PFSK-1 (cell line): ENCODE data around the gene KIF6.
A peak's percentile ranks its signal among the peaks of the same experiment; 100 is the strongest.

ENCODE experiments used
- FOXP2 ChIP-seq: optimal IDR thresholded peaks from 2 replicates; pipeline ENCODE3; 2011; ENCODE audit warnings: borderline replicate concordance, control low read depth, inconsistent platforms; ENCODE audit not compliant: insufficient read depth; ENCODE audit errors: extremely low read length, extremely low read depth
- POLR2AphosphoS5 ChIP-seq: IDR thresholded peaks from 2 replicates; pipeline ENCODE4 v1.6.1; 2012; ENCODE audit warnings: low read depth, mild to moderate bottlenecking, control low read depth, low read length, moderate library complexity
- REST ChIP-seq, 2 experiments: IDR thresholded peaks; 2 replicates each; pipeline versions ENCODE4 v1.6.1 to v1.8.0; 2011 to 2012; ENCODE audit warnings: low read depth in 2 of 2, low read length in 2 of 2, control low read depth in 1 of 2, inconsistent platforms in 1 of 2, mild to moderate bottlenecking in 1 of 2, moderate library complexity in 1 of 2; ENCODE audit not compliant: insufficient read depth in 1 of 2
- SIN3A ChIP-seq: IDR thresholded peaks from 2 replicates; pipeline ENCODE4 v1.6.1; 2012; ENCODE audit warnings: mild to moderate bottlenecking, low read length, moderate library complexity, borderline replicate concordance; ENCODE audit not compliant: insufficient read depth
- TAF1 ChIP-seq: IDR thresholded peaks from 2 replicates; pipeline ENCODE4 v1.6.1; 2012; ENCODE audit warnings: low read length, control low read depth, borderline replicate concordance; ENCODE audit not compliant: insufficient read depth

KIF6 gene

GRCh38 chr6:39312912-39313525 is 412.2 kb downstream of the KIF6 start:
- TF ChIP-seq SIN3A: no peak
- TF ChIP-seq REST (IDR thresholded peaks at IDR 0.05; ENCODE audit: insufficient read depth in 1 of 2, low read depth in 2 of 2, low read length in 2 of 2): no peak
- TF ChIP-seq TAF1: no peak
- TF ChIP-seq POLR2AphosphoS5: no peak
- no peak for TF ChIP-seq FOXP2

DNA sequence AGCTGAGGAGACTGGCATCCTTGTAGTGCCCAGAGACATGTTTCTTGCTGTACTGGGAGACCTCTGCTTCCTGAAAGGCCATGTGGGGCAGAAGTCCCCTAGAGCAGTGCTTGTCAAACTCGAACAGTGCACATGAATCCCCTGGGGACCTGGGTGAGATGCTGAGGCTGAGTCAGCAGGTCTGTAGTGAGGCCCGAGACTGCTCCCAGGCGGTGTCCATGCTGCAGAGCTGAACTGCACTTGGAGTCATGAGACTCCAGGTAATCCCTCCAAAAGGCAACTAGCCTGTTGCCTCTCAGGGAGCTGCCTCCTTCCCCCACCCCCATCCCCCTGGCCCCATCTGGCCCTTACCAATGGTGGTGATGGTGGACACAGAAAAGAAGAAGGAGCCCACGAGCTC is 414.7 kb downstream of the KIF6 start:
- TF ChIP-seq TAF1 (no peak), FOXP2 (no peak), REST (IDR thresholded peaks at IDR 0.05; ENCODE audit: insufficient read depth in 1 of 2, low read depth in 2 of 2, low read length in 2 of 2) (no peak), POLR2AphosphoS5 (no peak), SIN3A (no peak)

DNA sequence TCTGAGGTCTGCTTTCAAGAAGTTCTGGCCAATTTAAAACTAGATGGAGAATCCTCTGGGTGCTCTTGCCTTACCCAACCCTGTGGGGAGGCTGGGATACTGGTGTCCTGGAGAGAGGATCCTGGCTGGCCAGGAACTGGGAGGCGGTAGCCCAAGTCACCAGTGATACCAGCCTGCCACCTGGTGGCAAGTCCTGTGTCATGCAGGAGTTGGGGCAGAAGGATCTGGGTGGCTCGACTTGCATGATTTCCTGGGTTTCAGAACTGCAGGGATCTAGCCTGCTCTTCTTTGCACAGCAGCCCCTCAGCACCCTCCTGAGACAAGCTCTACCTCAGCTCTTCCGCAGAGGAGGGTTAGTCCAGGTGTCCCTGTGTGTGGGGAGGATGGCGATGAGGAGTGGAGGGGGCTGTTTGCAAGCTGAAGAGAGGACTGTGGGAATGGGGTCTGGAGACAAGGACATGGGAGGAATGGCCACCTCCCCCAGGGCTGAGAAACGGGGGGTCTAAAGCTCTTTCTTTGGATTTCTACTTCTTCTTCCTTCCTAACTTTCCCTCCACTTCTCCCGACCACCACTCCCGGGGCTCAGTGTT is 415.2 kb downstream of the KIF6 start:
- TF ChIP-seq FOXP2: no peak
- TF ChIP-seq POLR2AphosphoS5: no peak
- TF ChIP-seq TAF1: no peak
- TF ChIP-seq REST (IDR thresholded peaks at IDR 0.05; ENCODE audit: insufficient read depth in 1 of 2, low read depth in 2 of 2, low read length in 2 of 2): 0 out of 4 replicates have a peak, but pooled peaks of 1 of the 2 experiments have one; percentile 13

- TF ChIP-seq FOXP2 (no peak), REST (IDR thresholded peaks at IDR 0.05; ENCODE audit: insufficient read depth in 1 of 2, low read depth in 2 of 2, low read length in 2 of 2) (no peak), SIN3A (no peak), TAF1 (no peak), POLR2AphosphoS5 (no peak)
These were observed 417.7 kb downstream of the KIF6 start for GRCh38 chr6:39307462-39307861.

- TF ChIP-seq POLR2AphosphoS5 (no peak), FOXP2 (no peak), TAF1 (no peak), REST (IDR thresholded peaks at IDR 0.05; ENCODE audit: insufficient read depth in 1 of 2, low read depth in 2 of 2, low read length in 2 of 2) (no peak), SIN3A (no peak)
These were observed 420.3 kb downstream of the KIF6 start for GRCh38 chr6:39304951-39305350.
